ENCODE data around the gene TNKS2. TPM values are rescaled to one million over a fixed set of nuclear protein-coding genes. Genes with fewer than 3 reads are reported as not detected.
A peak's percentile ranks its signal among the peaks of the same experiment; 100 is the strongest.

Gene TNKS2
- total and polyA plus RNA-seq, 10 donors: 12.4 to 78.2 (median 55.6) TPM

DNA sequence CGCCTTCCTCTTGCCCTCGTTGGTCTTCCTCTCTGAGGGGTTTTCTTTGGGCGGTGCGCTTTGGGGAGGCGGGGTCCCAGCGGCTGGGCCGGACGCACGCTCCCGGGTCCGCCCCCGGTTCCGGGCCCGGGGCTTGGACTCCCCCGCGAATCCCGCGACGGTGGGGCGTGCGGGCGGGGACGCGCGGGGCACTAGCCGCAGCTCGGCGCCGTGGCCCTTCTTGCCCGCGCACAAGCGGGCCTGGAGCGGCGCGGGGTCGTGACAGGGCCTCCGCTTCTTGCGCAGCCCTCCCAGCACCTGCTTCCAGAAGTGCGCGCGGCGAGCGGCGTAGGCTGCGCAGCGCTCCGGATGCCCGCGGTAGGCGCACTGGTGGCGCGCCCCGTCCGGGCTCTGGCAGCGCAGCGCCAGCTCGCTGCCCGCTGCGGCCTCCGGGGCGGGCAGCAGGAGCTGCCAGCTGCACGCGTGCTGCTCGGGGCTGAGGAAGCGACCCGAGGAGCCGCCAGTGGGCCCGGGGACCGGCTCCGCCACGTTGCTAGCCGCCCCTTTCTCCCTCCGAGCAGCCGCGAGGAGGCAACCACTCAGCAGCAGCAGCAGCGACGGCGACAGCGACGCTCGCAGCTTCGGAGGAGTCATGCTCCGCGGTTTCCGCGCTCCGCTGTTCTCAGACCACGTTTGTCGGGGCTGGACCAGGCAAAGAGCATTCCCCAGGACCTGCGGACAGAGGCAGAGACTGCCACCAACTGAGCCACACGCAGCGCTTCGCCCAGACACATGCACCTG, 110.3 kb downstream of the TNKS2 start:
- no peaks in the 10 kb centered on the region for H3K9me3 ChIP-seq
- no peaks in the 10 kb centered on the region for H3K36me3 ChIP-seq
- peak overlapping the region; percentile 86 to 100 (median 96) for H3K4me3 ChIP-seq
- no peaks in the 10 kb centered on the region for H3K27me3 ChIP-seq (replicated peaks in 1 of 7)
- DNase-seq: peak; percentile 94
- WGBS, 5 donors: 0 to 1% (median 0%) methylated on average over 8 to 93 of the region's 93 CpGs
- peak; percentile 38 to 69 (median 69) for TF ChIP-seq POLR2AphosphoS5 (IDR thresholded peaks at IDR 0.05)
- TF ChIP-seq, protein P1, sequence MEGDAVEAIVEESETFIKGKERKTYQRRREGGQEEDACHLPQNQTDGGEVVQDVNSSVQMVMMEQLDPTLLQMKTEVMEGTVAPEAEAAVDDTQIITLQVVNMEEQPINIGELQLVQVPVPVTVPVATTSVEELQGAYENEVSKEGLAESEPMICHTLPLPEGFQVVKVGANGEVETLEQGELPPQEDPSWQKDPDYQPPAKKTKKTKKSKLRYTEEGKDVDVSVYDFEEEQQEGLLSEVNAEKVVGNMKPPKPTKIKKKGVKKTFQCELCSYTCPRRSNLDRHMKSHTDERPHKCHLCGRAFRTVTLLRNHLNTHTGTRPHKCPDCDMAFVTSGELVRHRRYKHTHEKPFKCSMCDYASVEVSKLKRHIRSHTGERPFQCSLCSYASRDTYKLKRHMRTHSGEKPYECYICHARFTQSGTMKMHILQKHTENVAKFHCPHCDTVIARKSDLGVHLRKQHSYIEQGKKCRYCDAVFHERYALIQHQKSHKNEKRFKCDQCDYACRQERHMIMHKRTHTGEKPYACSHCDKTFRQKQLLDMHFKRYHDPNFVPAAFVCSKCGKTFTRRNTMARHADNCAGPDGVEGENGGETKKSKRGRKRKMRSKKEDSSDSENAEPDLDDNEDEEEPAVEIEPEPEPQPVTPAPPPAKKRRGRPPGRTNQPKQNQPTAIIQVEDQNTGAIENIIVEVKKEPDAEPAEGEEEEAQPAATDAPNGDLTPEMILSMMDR (IDR thresholded peaks at IDR 0.05 in 8 of 11, conservative IDR thresholded peaks at IDR 0.05 in 3 of 11): peak in 6 of 11 experiments; percentile 20 to 61 (median 30)
- TF ChIP-seq POLR2A (IDR thresholded peaks at IDR 0.05): no peak
- intact Hi-C loops (cut with DNase I; ENCODE audit: low total_unique reads): no loop called here
- H3K27ac ChIP-seq: peak overlapping the region; percentile 62 to 91 (median 86)
- peaks cover 12 to 36% (median 23%) of the 10 kb centered on the region in 6 donors for H3K4me1 ChIP-seq

DNA sequence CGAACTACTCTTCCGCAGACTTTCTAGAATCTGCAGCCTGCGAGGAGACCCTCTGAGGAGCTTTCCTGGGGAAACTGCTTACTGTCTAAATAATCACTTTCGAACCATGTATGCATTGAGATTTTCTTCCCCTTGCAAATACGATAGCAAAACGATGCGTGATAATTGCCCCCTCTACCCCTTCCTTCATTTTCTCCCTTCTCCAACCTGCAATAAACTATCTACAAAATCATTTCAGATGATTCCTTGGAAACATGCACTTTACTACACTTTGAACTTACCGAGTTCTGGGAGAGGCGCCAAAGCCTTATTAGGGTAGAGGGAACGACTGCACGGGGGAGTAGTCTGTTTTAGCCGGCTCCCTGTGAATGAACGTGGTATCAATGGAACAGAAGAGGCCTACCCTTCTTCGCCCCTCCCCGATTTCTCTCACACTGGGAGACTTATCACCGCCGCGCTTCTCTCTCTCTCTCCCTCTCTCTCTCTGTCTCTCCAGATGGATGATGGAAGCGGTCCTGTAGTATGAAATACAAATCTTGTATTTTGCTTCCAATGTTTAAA, 111.0 kb downstream of the TNKS2 start, which contains the start of gene FGFBP3:
FGFBP3 (minus strand) TSS at position 370 of the 561 bp plus-strand sequence. CDS start 517 bp downstream, outside the sequence.
- intact Hi-C loops (cut with DNase I; ENCODE audit: low total_unique reads): no loop called here

DNA sequence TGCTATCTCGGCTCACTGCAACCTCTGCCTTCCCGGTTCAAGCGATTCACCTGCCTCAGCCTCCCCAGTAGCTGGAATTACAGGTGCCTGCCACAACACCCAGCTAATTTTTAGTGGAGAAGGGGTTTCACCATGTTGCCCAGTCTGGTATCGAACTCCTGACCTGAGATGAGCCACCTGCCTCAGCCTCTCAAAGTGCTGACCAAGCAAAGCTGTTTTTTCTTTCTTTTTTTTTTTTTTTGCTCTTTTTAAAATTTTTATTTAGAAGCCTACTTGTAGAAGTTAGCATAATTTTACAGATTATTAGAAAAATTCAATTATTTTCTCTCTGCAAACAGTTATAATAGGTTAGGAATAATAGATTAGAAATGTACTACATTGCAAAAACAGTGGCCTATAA, 112.2 kb downstream of the TNKS2 start:
- no peak overlapping the region for H3K4me3 ChIP-seq
- no peaks in the 10 kb centered on the region for H3K36me3 ChIP-seq
- DNase-seq: no peak
- H3K27ac ChIP-seq: no peak overlapping the region
- intact Hi-C loops (cut with DNase I; ENCODE audit: low total_unique reads): loop anchor here (10.0 kb wide), 1 partner anchor 526 kb away; no protein-coding TSS in a partner anchor
- no peaks in the 10 kb centered on the region for H3K27me3 ChIP-seq (replicated peaks in 1 of 7)
- WGBS, 5 donors: 82 to 95% (median 94%) methylated on average over 4 of the region's 4 CpGs
- TF ChIP-seq, protein P1 (IDR thresholded peaks at IDR 0.05 in 8 of 11, conservative IDR thresholded peaks at IDR 0.05 in 3 of 11): no peak
- TF ChIP-seq POLR2A (IDR thresholded peaks at IDR 0.05): no peak
- TF ChIP-seq POLR2AphosphoS5 (IDR thresholded peaks at IDR 0.05): no peak
- peaks cover 12 to 36% (median 22%) of the 10 kb centered on the region in 6 donors for H3K4me1 ChIP-seq
- no peaks in the 10 kb centered on the region for H3K9me3 ChIP-seq

More for the DNA sequence above, 111.0 kb downstream of the TNKS2 start, which contains the start of gene FGFBP3:
- H3K4me1 ChIP-seq: peaks cover 12 to 36% (median 23%) of the 10 kb centered on the region in 6 donors
- no peaks in the 10 kb centered on the region for H3K9me3 ChIP-seq
- TF ChIP-seq POLR2AphosphoS5 (IDR thresholded peaks at IDR 0.05): no peak
- TF ChIP-seq POLR2A (IDR thresholded peaks at IDR 0.05): no peak
- TF ChIP-seq, protein P1 (IDR thresholded peaks at IDR 0.05 in 8 of 11, conservative IDR thresholded peaks at IDR 0.05 in 3 of 11): no peak
- no peaks in the 10 kb centered on the region for H3K27me3 ChIP-seq (replicated peaks in 1 of 7)
- H3K36me3 ChIP-seq: no peaks in the 10 kb centered on the region
- peak within 1 kb of the TSS; percentile 86 to 100 (median 96) for H3K4me3 ChIP-seq
- WGBS, 5 donors: 0 to 2% (median 1%) methylated on average over 19 of the region's 19 CpGs
- no peak for DNase-seq
- peak within 1 kb of the TSS; percentile 62 to 91 (median 86) for H3K27ac ChIP-seq

Small RNA genes within 50 kb of the gene (small RNA-seq; reads per million reads assigned to genes)
- gene AL359198.2 (0 reads per million in 4 donors), gene SRP9P1 (0 reads per million in 4 donors)

Other genes starting within 250 kb of the TNKS2 start
- gene PPP1R3C, start 165.4 kb upstream of the TNKS2 start, total RNA-seq: 1 to 10 TPM; 3.5 to 8.8 (median 4.9) TPM
- 1 to 10 TPM in 2 of 3 donors, under 1 TPM in 1; 0.99 to 1.6 (median 1.4) TPM for gene PPP1R3C, start 165.4 kb upstream of the TNKS2 start, polyA plus RNA-seq
- gene FGFBP3, start 111.1 kb downstream of the TNKS2 start, total RNA-seq: 1 to 10 TPM in 5 of 7 donors, under 1 TPM in 2; 0.59 to 2.0 (median 1.2) TPM
- gene FGFBP3, start 111.1 kb downstream of the TNKS2 start, polyA plus RNA-seq: 1 to 10 TPM in 2 of 3 donors, under 1 TPM in 1; 0.79 to 1.1 (median 1.0) TPM
- 10 to 100 TPM; 48.1 to 69.2 (median 54.7) TPM for gene BTAF1, start 125.3 kb downstream of the TNKS2 start, total RNA-seq
- 10 to 100 TPM in 2 of 3 donors, 1 to 10 TPM in 1; 8.8 to 14.6 (median 12.4) TPM for gene BTAF1, start 125.3 kb downstream of the TNKS2 start, polyA plus RNA-seq